K562 (cell line): Measurements from ENCODE around the gene GBP7. TPM values are rescaled to one million over a fixed set of nuclear protein-coding genes. Genes with fewer than 3 reads are reported as not detected.

Experiments
- ATAC-seq: fragments of 200-7000 bp; cut with Tn5 transposase; 3 replicates; pipeline ENCODE4 v1.9.1; 2020; ENCODE audit warnings: moderate library complexity
- BruUV-seq: library from RNA; stranded (reverse); fragments of 400-500 nt; replicated peaks from 2 replicates; lab custom pipeline; 2021; lab: Mats Ljungman, UMichigan
- CTCF ChIA-PET: fragments of 300-600 bp; formaldehyde crosslinking; extraction: SDS; loops from one replicate; lab custom pipeline; 2021; ENCODE audit warnings: low intra/inter-chr PET ratio; lab: Yijun Ruan, JAX
- POLR2A ChIA-PET: fragments of 300-600, 350-650 bp; sonication (Branson Sonifier 250); formaldehyde crosslinking; extraction: SDS; loops from one replicate; lab custom pipeline; 2021; ENCODE audit warnings: antibody characterized with exemption, inconsistent platforms; lab: Yijun Ruan, JAX
- DNase-seq, 4 experiments: peaks; one replicate each; pipeline versions ENCODE4 v3.0.0 to v3.0.0-alpha.2; 2011 to 2018; ENCODE audit warnings: low spot score in 3 of 4, mixed read lengths in 3 of 4; ENCODE audit errors: extremely low read depth in 1 of 4
- FAIRE-seq: peaks from 2 replicates; lab custom pipeline; 2011; peaks lifted over from hg19 to GRCh38; lab: Jason Lieb, UNC
- H2AFZ ChIP-seq: 2 replicates; pipeline ENCODE4 v1.6.0; 2011; ENCODE audit warnings: low read depth, low read length, control low read depth, inconsistent platforms
- H3K27ac ChIP-seq: fragments of 200-600 bp; 3 replicates; pipeline ENCODE4 v1.8.0; 2011; ENCODE audit warnings: low read depth, mild to moderate bottlenecking, control low read depth, inconsistent platforms, low read length, moderate library complexity, mixed read lengths; ENCODE audit errors: extremely low read depth
- H3K27me3 ChIP-seq, 2 experiments: fragments of 300-600 bp in 1 of 2; 2 replicates in 1 of 2; 3 replicates in 1 of 2; pipeline versions ENCODE4 v1.6.0 to v1.8.0; 2011; ENCODE audit warnings: inconsistent platforms in 2 of 2, low read length in 2 of 2, mild to moderate bottlenecking in 1 of 2, mixed read lengths in 1 of 2, moderate library complexity in 1 of 2; ENCODE audit not compliant: control insufficient read depth in 2 of 2, insufficient read depth in 2 of 2
- H3K36me3 ChIP-seq: fragments of 300-600 bp; 3 replicates; pipeline ENCODE4 v1.8.0; 2011; ENCODE audit warnings: mild to moderate bottlenecking, low read length, inconsistent platforms; ENCODE audit not compliant: control insufficient read depth, insufficient read depth
- H3K4me1 ChIP-seq, 2 experiments: fragments of 200-600 bp in 1 of 2; replicated peaks in 1 of 2; 2 replicates in 1 of 2; 3 replicates in 1 of 2; pipeline versions ENCODE4 v1.5.1 to v1.8.0; 2011; ENCODE audit warnings: inconsistent platforms in 2 of 2, low read length in 2 of 2, mild to moderate bottlenecking in 1 of 2, mixed read lengths in 1 of 2, moderate library complexity in 1 of 2; ENCODE audit not compliant: control insufficient read depth in 2 of 2, insufficient read depth in 2 of 2
- H3K4me2 ChIP-seq: 2 replicates; pipeline ENCODE4 v1.6.1; 2011; ENCODE audit warnings: low read length, control low read depth, inconsistent platforms, mixed read lengths; ENCODE audit not compliant: insufficient read depth
- H3K4me3 ChIP-seq: fragments of 200-600 bp; sonication (generic), shearing (Covaris generic); 2 replicates; pipeline ENCODE4 v1.5.1; 2016; ENCODE audit warnings: control low read depth, inconsistent platforms
- H3K79me2 ChIP-seq: fragments of 200-600 bp; 3 replicates; pipeline ENCODE4 v1.8.0; 2011; ENCODE audit warnings: low read length, inconsistent platforms; ENCODE audit not compliant: control insufficient read depth, insufficient read depth
- H3K9ac ChIP-seq, 2 experiments: 2 replicates each; pipeline versions ENCODE4 v1.6.0 to v1.6.1; 2011; ENCODE audit warnings: low read depth in 2 of 2, low read length in 2 of 2, control low read depth in 1 of 2, inconsistent platforms in 1 of 2, mild to moderate bottlenecking in 1 of 2, mixed read lengths in 1 of 2; ENCODE audit not compliant: insufficient read depth in 1 of 2
- H3K9me1 ChIP-seq: one replicate; pipeline ENCODE4 v1.6.0; 2011; ENCODE audit warnings: inconsistent platforms, mild to moderate bottlenecking, low read length, moderate library complexity; ENCODE audit not compliant: control insufficient read depth, insufficient read depth
- H3K9me3 ChIP-seq: replicated peaks from 2 replicates; pipeline ENCODE4 v1.5.1; 2011; ENCODE audit warnings: low read depth, low read length, inconsistent platforms; ENCODE audit not compliant: control insufficient read depth, insufficient read depth
- H4K20me1 ChIP-seq: replicated peaks from 2 replicates; pipeline ENCODE4 v1.6.1; 2011; ENCODE audit warnings: low read length, inconsistent platforms, mixed read lengths; ENCODE audit not compliant: control insufficient read depth, insufficient read depth
- MEIS2 ChIP-seq: fragments of 450-650 bp; IDR thresholded peaks from 2 replicates; pipeline ENCODE4 v1.6.1; 2014; ENCODE audit warnings: mild to moderate bottlenecking; ENCODE audit not compliant: partially characterized antibody
- PBX2 ChIP-seq, 2 experiments: IDR thresholded peaks in 1 of 2; conservative IDR thresholded peaks in 1 of 2; 2 replicates each; pipeline ENCODE4 v1.6.1; 2016; ENCODE audit warnings: low read depth in 2 of 2, mild to moderate bottlenecking in 1 of 2, missing compliant biosample characterization in 1 of 2, missing genetic modification characterization in 1 of 2, moderate library complexity in 1 of 2
- PKNOX1 ChIP-seq: fragments of 450-650 bp; IDR thresholded peaks from 2 replicates; pipeline ENCODE4 v1.6.1; 2016
- RBM17 ChIP-seq: fragments of 200-400 bp; formaldehyde crosslinking; IDR thresholded peaks from 2 replicates; pipeline ENCODE4 v1.6.1; 2017; ENCODE audit warnings: low read depth, mild to moderate bottlenecking, low read length, borderline replicate concordance
- TFE3 ChIP-seq: fragments of 450-650 bp; formaldehyde crosslinking; IDR thresholded peaks from 2 replicates; pipeline ENCODE4 v1.4.0; 2020; ENCODE audit warnings: mild to moderate bottlenecking, mixed read lengths
- ZNF3 ChIP-seq: fragments of 250-450 bp; sonication (Bioruptor Pico); IDR thresholded peaks from 2 replicates; pipeline ENCODE4 v1.5.0; 2021; ENCODE audit warnings: mild to moderate bottlenecking, moderate library complexity
- WGBS: fragments of 100-300 bp; shearing (Covaris generic); methylation state at CpG from one replicate; pipeline ENCODE4 v1.1.6; 2016; ENCODE audit warnings: low coverage, mixed read lengths; ENCODE audit not compliant: insufficient coverage; ENCODE audit errors: missing lambda C conversion rate; 5-methylcytosine and 5-hydroxymethylcytosine counted together
- in situ Hi-C: fragments of 300-500 bp; cut with MboI; formaldehyde crosslinking; loops from 4 replicates; pipeline ENCODE4 v1.15.0; 2018; ENCODE audit warnings: inconsistent platforms, mixed read lengths
- intact Hi-C: fragments of 100-400 bp; cut with micrococcal nuclease; formaldehyde crosslinking; loops from 2 replicates; pipeline ENCODE4 v1.14.2; 2022
- polyA plus RNA-seq, 8 experiments: library from polyadenylated mRNA; depleted of rRNA in 4 of 8; stranded (reverse) in 5 of 8; unstranded in 3 of 8; fragments of >200 nt; fragmentation: Nextera tagmentation in 2 of 8; fragmentation: Illumina TruSeq in 1 of 8; extraction: Ambion mirVana in 2 of 8; extraction: Trizol in 1 of 8; gene quantifications; 2 replicates each; pipeline versions ENCODE4 v1.2.1 to v1.2.3, GENCODE V29; 2011 to 2014; ENCODE audit warnings: inconsistent platforms in 1 of 8, missing spikeins in 1 of 8
- total RNA-seq, 7 experiments: library from RNA; depleted of rRNA in 6 of 7; stranded (reverse); fragments of >200 nt in 6 of 7; fragmentation: Illumina TruSeq in 2 of 7; extraction: Trizol in 2 of 7; gene quantifications; 2 replicates each; pipeline versions ENCODE4 v1.2.1 to v1.2.3, GENCODE V29; 2011 to 2021; ENCODE audit warnings: low replicate concordance in 1 of 7

Gene GBP7
- total and polyA plus RNA-seq, 9 of the 15 experiments (the other 6 are each of a cell fraction or from before 2014, with no cell fraction given) = 0.03 TPM; not detected in 8

GRCh38 chr1:89179343-89179742 is 3.5 kb upstream of the GBP7 start:
- intact Hi-C loops = loop anchor here (5.0 kb wide), 1 partner anchor 48 kb away; no protein-coding TSS in a partner anchor
- FAIRE-seq (no peak), DNase-seq (no peak), ATAC-seq (no peak)
- H3K4me2 ChIP-seq = no peak overlapping the region
- H3K27ac ChIP-seq = no peak overlapping the region
- H3K9me1 ChIP-seq = no peaks in the 10 kb centered on the region
- CTCF ChIA-PET = no interaction called here
- POLR2A ChIA-PET = no interaction called here
- 0% methylated on average over 2 of the region's 2 CpGs for WGBS
- no peaks in the 10 kb centered on the region for H3K36me3 ChIP-seq
- no peak overlapping the region for H2AFZ ChIP-seq
- no peak for TF ChIP-seq ZNF3 (CRISPR knock-in tag)
- TF ChIP-seq PBX2 (CRISPR knock-in tag; IDR thresholded peaks at IDR 0.05; ENCODE audit: low read depth) = no peak
- TF ChIP-seq PBX2 (tag; conservative IDR thresholded peaks at IDR 0.05; ENCODE audit: low read depth) = peak; percentile 40; the same call in 1 of the 2 replicates
- TF ChIP-seq TFE3 (CRISPR knock-in tag) = peak; percentile 59; the same call in 1 of the 2 replicates
- TF ChIP-seq RBM17 = no peak
- peak; percentile 44 for TF ChIP-seq MEIS2
- peak; percentile 22; the same call in 1 of the 2 replicates for TF ChIP-seq PKNOX1
- no peaks in the 10 kb centered on the region for H4K20me1 ChIP-seq
- no TSS peak for BruUV-seq
- in situ Hi-C loops = no loop called here
- no peaks in the 10 kb centered on the region for H3K79me2 ChIP-seq
- H3K27me3 ChIP-seq = no peaks in the 10 kb centered on the region
- no peaks in the 10 kb centered on the region for H3K4me1 ChIP-seq
- no peaks in the 10 kb centered on the region for H3K9me3 ChIP-seq
- H3K9ac ChIP-seq = no peak overlapping the region
- H3K4me3 ChIP-seq = no peak overlapping the region
